GM18502 (cell line): ENCODE results near the gene BST2.

Experiments
- ATAC-seq: cut with Tn5 transposase; IDR thresholded peaks from one replicate; pipeline ENCODE4 v1.9.1; 2021; ENCODE audit warnings: mild to moderate bottlenecking; ENCODE audit not compliant: unreplicated experiment, poor library complexity

The BST2 gene

GRCh38 chr19:17419621-17420474, 14.4 kb upstream of the BST2 start, which contains the start of gene MVB12A:
TSS of gene MVB12A (plus strand) at chr19:17420047. CDS start at chr19:17420136, 89 bp downstream.
- ATAC-seq = peak; percentile 85

GRCh38 chr19:17419154-17419620, 13.8 kb upstream of the BST2 start:
- ATAC-seq = no peak

GRCh38 chr19:17418710-17419109, 13.3 kb upstream of the BST2 start:
- no peak for ATAC-seq

- no peak for ATAC-seq
Measured at GRCh38 chr19:17415121-17415520, 9.7 kb upstream of the BST2 start.

GRCh38 chr19:17414097-17414496, 8.7 kb upstream of the BST2 start:
- ATAC-seq = no peak

DNA sequence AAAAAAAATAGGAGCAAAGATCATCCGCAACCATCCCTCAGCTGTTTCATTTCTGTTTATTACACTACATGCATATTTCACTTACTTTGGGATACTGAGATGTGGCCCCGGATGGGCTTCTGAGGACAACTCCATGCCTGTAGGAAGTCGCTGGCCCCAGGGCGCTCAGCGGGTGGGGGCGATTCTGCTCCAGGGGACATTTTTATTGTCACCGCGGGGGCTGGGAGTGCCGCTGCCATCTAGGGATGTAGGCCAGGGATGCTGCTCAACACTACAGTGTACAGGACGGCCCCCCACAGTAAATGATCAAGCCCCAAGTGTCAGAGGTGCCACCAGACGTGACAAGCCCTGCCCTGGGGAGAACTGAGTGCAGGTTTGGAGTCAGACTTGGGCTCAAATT, 6.4 kb upstream of the BST2 start:
- ATAC-seq = no peak

DNA sequence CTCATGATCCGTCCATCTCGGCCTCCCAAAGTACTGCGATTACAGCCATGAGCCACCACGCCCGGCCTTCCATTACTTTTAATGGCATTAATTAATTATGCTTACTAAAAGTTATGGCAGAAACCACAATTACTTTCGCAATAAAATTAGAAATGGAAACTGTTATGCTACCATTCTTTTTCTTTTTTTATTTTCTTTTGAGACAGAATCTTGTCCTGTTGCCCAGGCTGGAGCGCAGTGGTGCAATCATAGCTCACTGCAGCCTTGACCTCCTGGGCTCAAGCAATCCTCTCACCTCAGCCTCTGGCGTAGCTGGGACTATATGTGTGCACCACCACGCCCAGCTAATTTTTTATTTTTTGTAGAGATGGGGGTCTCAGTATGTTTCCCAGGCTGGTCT, 4.6 kb upstream of the BST2 start:
- ATAC-seq = no peak

DNA sequence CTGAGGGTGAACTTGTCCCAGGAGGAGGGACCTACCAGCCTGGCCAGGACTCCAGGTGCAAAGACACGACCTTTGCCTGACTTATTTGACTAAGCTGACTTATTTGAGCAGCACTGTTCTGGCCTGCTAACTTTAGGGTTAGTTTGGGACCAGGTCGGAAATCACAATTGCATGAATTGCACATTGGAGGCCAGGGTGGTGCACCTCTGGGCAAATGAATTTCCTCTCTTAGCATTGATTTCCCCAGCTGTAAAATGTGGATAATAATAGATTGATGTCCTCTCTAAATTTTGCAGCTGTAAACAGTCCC, 1.4 kb upstream of the BST2 start:
- ATAC-seq = no peak

DNA sequence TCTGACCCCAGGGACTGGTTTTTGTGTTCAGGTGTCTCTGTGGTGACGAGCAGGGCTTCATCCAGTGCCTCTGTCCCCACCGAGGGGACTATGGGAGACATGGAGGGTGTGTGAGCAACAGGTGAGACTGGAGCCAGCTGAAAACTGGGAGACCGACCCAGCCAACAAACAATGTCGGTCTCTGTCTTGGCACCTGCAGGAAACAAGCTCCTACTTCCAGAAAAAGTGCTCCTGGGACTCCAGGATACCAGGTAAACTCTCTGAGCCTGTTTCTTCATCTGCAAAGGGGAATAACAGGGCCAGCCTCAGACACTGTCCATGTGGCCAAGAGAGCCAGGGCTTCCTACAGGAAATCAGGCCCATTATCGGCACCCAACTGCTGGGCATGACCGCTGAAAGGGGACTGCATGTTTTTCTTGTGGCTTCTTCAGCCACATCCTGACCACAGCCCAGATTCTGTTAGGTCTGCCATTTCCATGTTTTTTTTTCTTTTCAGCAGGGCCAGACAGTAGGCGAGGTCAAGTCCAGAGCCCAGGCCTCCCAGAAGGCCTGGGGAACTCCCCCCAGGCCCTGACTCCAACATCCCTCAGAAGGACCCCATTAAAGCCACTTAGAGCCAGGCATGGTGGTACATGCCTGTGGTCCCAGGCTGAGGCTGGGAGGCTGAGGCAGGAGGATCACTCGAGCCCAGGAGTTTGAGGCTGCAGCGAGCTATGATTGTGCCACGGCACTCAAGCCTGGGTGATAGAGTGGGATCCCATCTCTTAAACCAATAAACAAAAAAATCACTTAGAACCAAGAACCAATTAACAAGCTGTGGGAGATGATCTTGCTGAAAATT, 836 bp upstream of the BST2 start:
- peak; percentile 30 for ATAC-seq

GRCh38 chr19:17404621-17405249, 695 bp downstream of the BST2 start:
- peak; percentile 11 for ATAC-seq

DNA sequence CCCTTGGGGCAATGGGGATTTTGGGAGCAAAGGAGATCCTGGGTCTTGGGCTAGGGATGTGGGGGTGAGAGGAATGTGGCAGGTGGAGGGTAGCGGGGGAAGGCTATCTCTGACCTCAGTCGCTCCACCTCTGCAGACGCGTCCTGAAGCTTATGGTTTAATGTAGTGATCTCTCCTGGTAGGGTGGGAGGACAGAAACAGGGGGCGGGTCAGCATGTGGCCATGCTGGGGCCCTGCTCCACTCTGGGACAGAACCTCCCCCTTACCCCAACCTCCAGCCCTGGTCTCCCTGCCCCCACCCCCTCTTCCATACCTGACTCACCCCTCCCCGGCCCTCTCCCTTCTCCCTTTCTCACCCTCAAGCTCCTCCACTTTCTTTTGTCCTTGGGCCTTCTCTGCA, 1.4 kb downstream of the BST2 start:
- no peak for ATAC-seq

DNA sequence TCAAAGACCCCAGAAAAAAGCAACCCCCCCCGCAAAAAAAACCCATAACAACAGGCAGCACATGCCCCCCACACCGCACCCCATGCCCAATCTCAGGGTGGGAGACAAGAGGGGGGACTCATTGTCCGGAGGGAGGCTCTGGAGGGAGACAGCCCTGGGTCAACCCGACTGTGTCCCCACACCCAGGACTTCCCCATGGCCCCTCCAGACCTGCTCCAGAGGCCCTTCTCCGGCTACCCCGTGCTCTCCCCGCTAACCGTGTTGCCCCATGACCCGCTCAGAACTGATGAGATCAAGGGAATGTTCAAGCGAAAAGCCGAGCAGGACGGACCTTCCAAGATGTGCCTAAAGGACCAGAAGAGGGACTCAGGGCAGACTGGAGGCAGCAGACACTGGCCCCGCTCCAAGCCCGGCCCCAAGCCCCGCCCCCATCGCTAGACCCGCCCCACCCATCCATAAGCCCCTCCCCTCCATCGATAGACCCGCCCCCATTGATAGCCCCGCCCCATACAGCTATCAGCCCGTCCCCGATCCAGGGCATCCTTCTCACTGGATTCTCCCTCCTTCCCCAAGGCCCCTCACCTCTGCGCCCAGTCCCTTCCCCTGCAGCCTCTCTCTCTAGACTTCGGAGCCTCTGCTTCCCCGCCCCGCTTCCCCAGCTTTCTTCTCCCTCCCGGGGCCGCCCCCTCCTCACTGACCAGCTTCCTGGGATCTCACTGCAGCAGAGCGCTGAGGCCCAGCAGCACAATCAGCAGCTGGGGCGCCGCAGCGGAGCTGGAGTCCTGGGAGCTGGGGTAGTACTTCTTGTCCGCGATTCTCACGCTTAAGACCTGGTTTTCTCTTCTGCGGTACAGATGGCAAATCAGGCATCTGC, 2.2 kb downstream of the BST2 start:
- ATAC-seq = no peak

GRCh38 chr19:17401628-17402027, 3.8 kb downstream of the BST2 start:
- ATAC-seq = no peak

DNA sequence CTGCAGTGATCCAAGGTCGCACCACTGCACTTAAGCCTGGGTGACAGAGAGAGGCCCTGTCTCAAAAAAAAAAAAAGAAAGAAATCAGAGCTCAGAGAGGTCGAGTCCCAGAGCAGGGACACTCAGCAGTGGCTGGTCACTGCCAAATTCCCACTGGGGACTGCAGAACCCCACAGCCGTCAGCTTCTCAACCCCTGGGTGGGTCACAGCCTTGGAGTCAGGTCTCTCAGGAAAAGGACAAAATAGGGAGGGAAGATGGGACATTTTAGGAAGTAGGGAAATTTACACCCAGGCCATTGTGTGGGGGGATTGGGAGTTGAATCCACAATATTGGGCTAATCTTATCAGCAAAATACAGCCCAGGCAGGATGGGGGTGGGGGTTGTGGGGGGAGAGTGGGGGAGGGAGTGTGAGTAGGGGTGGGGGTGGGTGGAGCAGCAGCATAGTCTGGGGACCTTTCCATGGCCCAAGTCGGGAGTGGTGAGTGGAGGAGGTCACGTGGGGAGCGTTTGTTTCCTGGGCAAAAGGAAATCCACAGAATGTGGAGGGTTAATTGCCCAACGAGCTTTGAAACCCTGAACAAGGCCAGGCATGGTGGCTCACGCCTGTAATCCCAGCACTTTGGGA, 6.4 kb downstream of the BST2 start:
- no peak for ATAC-seq

DNA sequence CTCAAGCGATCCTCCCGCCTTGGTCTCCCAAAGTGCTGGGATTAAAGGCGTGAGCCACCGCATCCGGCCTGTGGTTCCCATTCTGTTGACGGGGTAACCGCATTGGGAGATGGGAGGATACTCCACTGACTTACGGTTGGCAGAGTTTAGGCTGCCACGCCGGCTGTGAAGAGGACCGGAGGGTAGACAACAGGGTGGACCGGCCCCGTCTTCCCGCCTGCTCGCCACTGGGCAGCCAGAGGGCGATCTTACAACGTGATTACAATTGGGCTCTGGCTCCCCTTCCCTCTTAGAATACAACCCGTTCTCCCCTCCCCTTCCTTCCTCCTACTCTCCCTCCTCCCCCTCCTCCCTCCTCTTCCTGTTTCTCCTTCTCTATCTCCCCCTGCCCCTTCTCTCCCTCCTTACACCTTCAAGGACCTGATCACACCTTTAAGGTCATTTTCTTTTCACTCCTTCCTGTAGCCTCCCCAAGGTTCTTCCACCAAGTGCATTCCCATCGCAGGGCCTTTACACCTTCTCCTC, 10.5 kb downstream of the BST2 start:
- no peak for ATAC-seq

DNA sequence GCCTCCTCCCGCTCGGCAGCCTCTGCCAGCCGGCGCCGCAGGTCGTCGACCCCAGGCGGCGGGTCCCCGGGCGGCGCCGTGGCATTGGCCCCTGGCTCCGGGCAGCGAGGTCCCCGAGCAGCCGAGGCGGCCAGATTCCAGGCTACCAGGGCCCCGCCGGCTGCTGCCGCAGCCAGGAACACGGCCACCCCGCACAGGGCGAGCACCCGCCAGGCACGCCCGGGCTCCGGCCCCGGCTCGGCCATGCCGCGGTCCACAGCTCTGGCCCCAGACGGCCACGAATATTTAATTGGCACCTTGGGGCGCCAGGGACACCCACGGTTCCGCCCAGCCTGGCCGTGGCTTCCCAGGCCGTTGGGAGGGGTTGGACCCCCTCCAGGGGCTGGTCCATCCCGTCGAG, 11.5 kb downstream of the BST2 start, which contains the start of gene CCDC194:
Gene CCDC194 (minus strand): TSS at position 283 of the 400 bp plus-strand sequence. CDS start 38 bp downstream, at position 245.
- ATAC-seq = no peak

DNA sequence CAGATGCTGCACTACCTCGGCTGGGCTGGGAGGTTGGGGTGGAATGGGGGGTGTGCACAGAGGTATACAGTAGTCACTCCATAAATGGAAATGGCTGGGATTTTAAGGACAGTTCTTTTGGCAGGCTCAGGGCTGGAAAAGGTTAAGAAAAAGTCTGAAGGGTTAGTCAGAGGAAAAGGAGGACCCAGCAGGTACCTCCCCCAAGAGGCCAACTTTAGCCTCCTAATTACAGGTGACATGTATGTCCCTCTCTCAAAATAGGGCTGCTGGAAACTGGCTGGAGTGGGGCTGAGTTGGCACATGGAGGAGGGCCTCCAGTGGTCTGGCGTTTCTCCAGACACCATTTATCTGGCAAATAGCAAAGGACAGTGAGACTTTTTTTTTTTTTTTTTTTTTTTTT, 12.4 kb downstream of the BST2 start:
- no peak for ATAC-seq

- ATAC-seq = no peak
Measured at GRCh38 chr19:17391371-17392151, 13.9 kb downstream of the BST2 start.
